ENCODE data around the gene SDC1. TPM values are rescaled to one million over a fixed set of nuclear protein-coding genes. Genes with fewer than 3 reads are reported as not detected.

SDC1 gene
- total and polyA plus RNA-seq, 2 of the 8 experiments (the other 6 are each of a cell fraction or from before 2014, with no cell fraction given) = 45.3 to 73.3 TPM

- Histone ChIP-seq H2BK15ac (ENCODE audit: low read length) (peak overlapping the region; percentile 85; the same call in 1 of the 2 replicates), H3K9me3 (ENCODE audit: insufficient read depth in 2 of 2, low read depth in 1 of 2, low read length in 1 of 2) (no peaks in the 10 kb centered on the region), H3K36me3 (ENCODE audit: control insufficient read depth in 2 of 4, insufficient read depth in 4 of 4, low read length in 3 of 4) (no peaks in the 10 kb centered on the region), H3K4me2 (ENCODE audit: insufficient read depth in 1 of 2, low read depth in 2 of 2, low read length in 2 of 2) (no peak overlapping the region), H3K4ac (replicated peaks; ENCODE audit: insufficient read length, low read depth, low read length) (no peak overlapping the region), H3K9ac (replicated peaks in 1 of 4; ENCODE audit: extremely low read depth in 1 of 4, low read depth in 3 of 4, low read length in 3 of 4) (no peak overlapping the region), H4K5ac (ENCODE audit: insufficient read length, low read depth, low read length) (no peak overlapping the region), H3K23ac (ENCODE audit: insufficient read length) (no peak overlapping the region), H3K23me2 (ENCODE audit: low read depth, low read length) (no peaks in the 10 kb centered on the region; the same call in 1 of the 2 replicates), H4K20me1 (replicated peaks in 1 of 2; ENCODE audit: control insufficient read depth in 1 of 2, insufficient read depth in 2 of 2, low read length in 2 of 2) (peaks cover 0 to under 1% of the 10 kb centered on the region in 2 experiments), H2AK5ac (ENCODE audit: low read depth, low read length) (no peak overlapping the region), H2BK120ac (replicated peaks; ENCODE audit: low read depth, low read length) (no peak overlapping the region), H3K27ac (ENCODE audit: low read depth, low read length) (no peak overlapping the region), H2BK12ac (ENCODE audit: low read depth, low read length) (peak overlapping the region; percentile 65; the same call in 1 of the 2 replicates), H3K79me2 (ENCODE audit: control insufficient read depth in 1 of 2, insufficient read depth in 2 of 2, low read length in 2 of 2) (no peaks in the 10 kb centered on the region), H3K4me1 (replicated peaks in 1 of 4; ENCODE audit: control insufficient read depth in 3 of 4, insufficient read depth in 4 of 4, low read length in 3 of 4) (peaks cover 3 to 11% (median 5%) of the 10 kb centered on the region in 4 experiments), H3K18ac (ENCODE audit: extremely low read depth, low read length) (peak overlapping the region; percentile 19; the same call in 1 of the 2 replicates), H4K8ac (ENCODE audit: extremely low read depth, insufficient read depth, low read length) (peak overlapping the region; percentile 58; the same call in 1 of the 2 replicates), H2AFZ (ENCODE audit: low read length) (peak overlapping the region; percentile 48; the same call in 1 of the 2 replicates), H3K4me3 (ENCODE audit: extremely low read depth in 1 of 4, insufficient read depth in 2 of 4, low read depth in 3 of 4, low read length in 4 of 4) (no peak overlapping the region), H4K91ac (replicated peaks; ENCODE audit: insufficient read length, low read length) (peak overlapping the region; percentile 40), H3K27me3 (replicated peaks in 1 of 4; ENCODE audit: control insufficient read depth in 3 of 4, extremely low read depth in 1 of 4, insufficient read depth in 3 of 4, low read length in 3 of 4) (no peaks in the 10 kb centered on the region; a peak in 1 of 7 replicates), H3K79me1 (ENCODE audit: low read depth, low read length) (no peaks in the 10 kb centered on the region), H3K14ac (ENCODE audit: insufficient read length) (no peak overlapping the region), H2BK20ac (ENCODE audit: low read length) (peak overlapping the region; percentile 49; the same call in 1 of the 2 replicates), H2BK5ac (ENCODE audit: low read depth, low read length) (peak overlapping the region; percentile 35; the same call in 1 of the 2 replicates), H3K56ac (replicated peaks; ENCODE audit: insufficient read length, low read depth, low read length) (no peak overlapping the region)
- DNase-seq (ENCODE audit: low read depth in 1 of 2, low spot score in 2 of 2) (peak; percentile 68 to 72), FAIRE-seq (no peak)
- CTCF ChIA-PET (ENCODE audit: partially characterized antibody) = interaction anchor here (0.5 to 6.8 kb wide), 23 partner anchors 8 to 216 kb away, joined by 3 to 63 read pairs (median 4); no protein-coding TSS in a partner anchor
- POLR2A ChIA-PET (ENCODE audit: partially characterized antibody) = interaction anchor here (0.7 to 2.1 kb wide), 10 partner anchors 8 to 373 kb away, joined by 3 to 7 read pairs (median 4); partner anchors contain the start of gene RHOB
- 73% methylated on average over 6 of the region's 6 CpGs; no CpG with 5 or more reads in 1 of the 2 experiments for WGBS, 2 experiments (ENCODE audit: extremely low coverage in 1 of 2, insufficient coverage in 1 of 2, insufficient read length in 1 of 2, insufficient replicate concordance in 2 of 2, low coverage in 1 of 2, low lambda C conversion rate in 2 of 2, missing lambda C conversion rate in 1 of 2)
- TF ChIP-seq MAFK (IDR thresholded peaks at IDR 0.05; ENCODE audit: low read depth, low read length) (no peak), RAD21 (IDR thresholded peaks at IDR 0.05 in 1 of 2, conservative IDR thresholded peaks at IDR 0.05 in 1 of 2; ENCODE audit: low read depth in 2 of 2, low read length in 2 of 2) (peak; percentile 32 to 33; a peak in 3 of 4 replicates), TCF12 (IDR thresholded peaks at IDR 0.05; ENCODE audit: low read depth, low read length) (no peak), KDM4A (IDR thresholded peaks at IDR 0.05; ENCODE audit: low read depth, low read length, severe bottlenecking) (no peak), CTCF (IDR thresholded peaks at IDR 0.05; ENCODE audit: control extremely low read depth in 1 of 3, insufficient read depth in 1 of 3, low read depth in 1 of 3, low read length in 3 of 3) (peak in 2 of 3 experiments; percentile 16 to 33; a peak in 2 of 4 replicates), POU5F1 (IDR thresholded peaks at IDR 0.05; ENCODE audit: low read depth, low read length) (no peak)
- TF ChIP-seq, protein P1, sequence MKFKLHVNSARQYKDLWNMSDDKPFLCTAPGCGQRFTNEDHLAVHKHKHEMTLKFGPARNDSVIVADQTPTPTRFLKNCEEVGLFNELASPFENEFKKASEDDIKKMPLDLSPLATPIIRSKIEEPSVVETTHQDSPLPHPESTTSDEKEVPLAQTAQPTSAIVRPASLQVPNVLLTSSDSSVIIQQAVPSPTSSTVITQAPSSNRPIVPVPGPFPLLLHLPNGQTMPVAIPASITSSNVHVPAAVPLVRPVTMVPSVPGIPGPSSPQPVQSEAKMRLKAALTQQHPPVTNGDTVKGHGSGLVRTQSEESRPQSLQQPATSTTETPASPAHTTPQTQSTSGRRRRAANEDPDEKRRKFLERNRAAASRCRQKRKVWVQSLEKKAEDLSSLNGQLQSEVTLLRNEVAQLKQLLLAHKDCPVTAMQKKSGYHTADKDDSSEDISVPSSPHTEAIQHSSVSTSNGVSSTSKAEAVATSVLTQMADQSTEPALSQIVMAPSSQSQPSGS (IDR thresholded peaks at IDR 0.05; ENCODE audit: low read length) = no peak
These were observed 6.7 kb upstream of the SDC1 start for GRCh38 chr2:20231598-20232026.
